NCI-H1048 (cell line): Measurements from ENCODE around the gene LY6G6D.

Experiments used
- DNase-seq: peaks from one replicate; lab custom pipeline; 2025; lab: John Stamatoyannopoulos, UW

Gene LY6G6D

GRCh38 chr6:31764198-31764597 is 49.0 kb downstream of the LY6G6D start:
- no peak for DNase-seq

GRCh38 chr6:31765559-31765909 is 50.4 kb downstream of the LY6G6D start:
- no peak for DNase-seq

DNA sequence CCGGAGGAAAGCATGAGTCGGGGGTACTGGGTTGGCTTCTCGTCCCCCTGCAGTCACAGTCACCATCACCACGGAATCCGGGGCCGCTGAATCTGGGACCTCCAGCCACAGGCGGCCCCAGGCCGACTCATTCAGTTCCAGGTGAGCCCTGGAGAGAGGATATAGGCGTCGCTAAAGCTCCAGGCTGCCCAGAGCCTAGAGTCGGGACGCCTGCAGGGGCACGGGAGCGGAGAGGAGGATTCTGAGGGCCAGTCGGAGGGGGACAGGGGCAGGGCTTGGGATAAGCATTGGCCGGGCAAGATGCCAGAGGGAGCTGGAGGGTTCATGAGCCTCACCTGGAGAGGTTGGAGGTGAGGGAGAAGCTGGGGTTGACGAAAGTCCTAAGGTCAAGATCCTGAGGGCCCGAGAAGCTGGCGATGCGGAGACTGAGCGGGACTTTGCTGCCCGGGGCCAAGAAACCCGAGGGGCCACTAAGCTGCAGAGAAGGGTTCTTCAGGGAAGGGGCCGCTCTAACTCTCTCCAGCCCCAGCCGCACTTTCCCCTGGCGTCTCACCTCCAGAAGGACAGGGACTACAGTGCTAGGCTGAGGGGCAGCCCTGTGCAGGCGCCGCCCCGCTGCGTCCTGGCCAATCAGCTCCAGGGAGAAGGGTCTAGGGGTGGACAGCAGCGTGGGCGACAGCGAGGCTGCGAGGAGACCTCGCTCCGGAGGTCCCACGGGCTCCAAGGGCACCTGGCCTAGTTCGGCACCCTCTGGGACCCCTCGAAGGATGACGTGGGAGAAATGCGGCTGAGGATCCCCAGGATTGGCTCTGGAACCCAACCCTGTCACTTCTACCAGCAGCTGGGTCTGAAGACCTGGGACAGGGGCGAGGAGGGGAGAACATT is 51.0 kb downstream of the LY6G6D start:
- no peak for DNase-seq

DNA sequence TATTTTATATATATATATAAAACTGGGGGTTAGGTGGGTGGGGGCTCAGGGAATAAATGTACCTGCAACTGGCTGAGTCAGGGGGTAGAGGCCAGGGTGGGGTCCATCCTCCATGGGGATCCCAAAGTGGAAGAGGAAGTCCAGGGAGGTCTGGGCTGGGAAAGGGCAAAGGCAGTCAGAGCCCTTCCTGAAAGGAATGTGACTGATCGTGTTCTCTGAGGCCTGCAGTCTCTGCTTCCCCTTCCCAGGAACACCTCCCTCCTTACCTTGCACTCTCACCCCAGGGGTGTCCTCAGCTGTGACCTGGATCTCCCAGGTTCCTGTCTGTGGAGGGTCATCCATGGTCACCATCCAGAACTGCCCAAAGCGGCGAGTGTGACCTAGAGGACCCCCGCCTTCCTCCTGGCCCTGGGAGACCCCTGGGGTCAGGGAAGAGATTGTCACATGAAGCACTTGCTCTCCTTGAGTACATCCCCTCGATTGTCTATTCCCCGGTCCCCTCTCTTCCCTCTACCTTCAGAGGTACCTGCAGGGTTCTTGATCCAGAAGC is 52.0 kb downstream of the LY6G6D start:
- no peak for DNase-seq
